Muscle layer of duodenum (tissue), 2 donors: Measurements from ENCODE around the gene CRACR2A.

Source experiments
- H3K27ac ChIP-seq: one replicate; pipeline ENCODE4 v1.7.0; 2013; ENCODE audit warnings: mild to moderate bottlenecking, low read length
- H3K27me3 ChIP-seq: one replicate; pipeline ENCODE4 v1.7.0; 2013; ENCODE audit warnings: low read depth, mild to moderate bottlenecking, control low read depth, low read length
- H3K36me3 ChIP-seq, 2 donors: one replicate each; pipeline ENCODE4 v1.7.0; 2013; ENCODE audit warnings: low read length in 2 of 2, control low read depth in 1 of 2, mild to moderate bottlenecking in 1 of 2; ENCODE audit not compliant: insufficient read depth in 2 of 2, control insufficient read depth in 1 of 2
- H3K4me1 ChIP-seq, 2 donors: one replicate each; pipeline ENCODE4 v1.7.0; 2013; ENCODE audit warnings: low read length in 2 of 2, mild to moderate bottlenecking in 2 of 2, control low read depth in 1 of 2, moderate library complexity in 1 of 2; ENCODE audit not compliant: insufficient read depth in 2 of 2, control insufficient read depth in 1 of 2
- H3K4me3 ChIP-seq, 2 donors: one replicate each; pipeline ENCODE4 v1.7.0; 2013; ENCODE audit warnings: low read length in 2 of 2, low read depth in 1 of 2, mild to moderate bottlenecking in 1 of 2
- H3K9me3 ChIP-seq, 2 donors: one replicate each; pipeline ENCODE4 v1.7.0; 2013; ENCODE audit warnings: low read length in 2 of 2, control low read depth in 1 of 2, mild to moderate bottlenecking in 1 of 2; ENCODE audit not compliant: control insufficient read depth in 1 of 2
- donor health status: healthy.

The CRACR2A gene

GRCh38 chr12:3627336-3627735 is 125.6 kb downstream of the CRACR2A start:
- Histone ChIP-seq H3K36me3 (peaks cover 0 to 28% of the 10 kb centered on the region in 2 donors), H3K9me3 (no peaks in the 10 kb centered on the region), H3K27ac (no peak overlapping the region), H3K27me3 (no peaks in the 10 kb centered on the region), H3K4me1 (peaks cover 0 to 6% of the 10 kb centered on the region in 2 donors), H3K4me3 (no peak overlapping the region)

GRCh38 chr12:3624273-3624672 is 128.6 kb downstream of the CRACR2A start:
- no peaks in the 10 kb centered on the region for H3K27me3 ChIP-seq
- peaks cover 0 to 6% of the 10 kb centered on the region in 2 donors for H3K4me1 ChIP-seq
- H3K36me3 ChIP-seq: peaks cover 0 to 19% of the 10 kb centered on the region in 2 donors
- no peak overlapping the region for H3K4me3 ChIP-seq
- H3K9me3 ChIP-seq: no peaks in the 10 kb centered on the region
- no peak overlapping the region for H3K27ac ChIP-seq

GRCh38 chr12:3622822-3623690 is 129.9 kb downstream of the CRACR2A start:
- Histone ChIP-seq H3K4me3 (no peak overlapping the region), H3K27ac (no peak overlapping the region), H3K27me3 (no peaks in the 10 kb centered on the region), H3K4me1 (peaks cover 0 to 6% of the 10 kb centered on the region in 2 donors), H3K36me3 (peaks cover 0 to 19% of the 10 kb centered on the region in 2 donors), H3K9me3 (no peaks in the 10 kb centered on the region)

GRCh38 chr12:3622021-3622821 is 130.7 kb downstream of the CRACR2A start:
- peaks cover 0 to 19% of the 10 kb centered on the region in 2 donors for H3K36me3 ChIP-seq
- no peak overlapping the region for H3K4me3 ChIP-seq
- no peaks in the 10 kb centered on the region for H3K9me3 ChIP-seq
- H3K4me1 ChIP-seq: peaks cover 0 to 6% of the 10 kb centered on the region in 2 donors
- H3K27me3 ChIP-seq: no peaks in the 10 kb centered on the region
- H3K27ac ChIP-seq: no peak overlapping the region

GRCh38 chr12:3620856-3621255 is 132.1 kb downstream of the CRACR2A start:
- peaks cover 0 to 12% of the 10 kb centered on the region in 2 donors for H3K36me3 ChIP-seq
- peaks cover 0 to 6% of the 10 kb centered on the region in 2 donors for H3K4me1 ChIP-seq
- H3K9me3 ChIP-seq: no peaks in the 10 kb centered on the region
- H3K4me3 ChIP-seq: no peak overlapping the region
- no peaks in the 10 kb centered on the region for H3K27me3 ChIP-seq
- H3K27ac ChIP-seq: no peak overlapping the region

- H3K4me1 ChIP-seq: peaks cover 0 to 2% of the 10 kb centered on the region in 2 donors
- no peaks in the 10 kb centered on the region for H3K27me3 ChIP-seq
- no peak overlapping the region for H3K27ac ChIP-seq
Measured at GRCh38 chr12:3617565-3617964, 135.3 kb downstream of the CRACR2A start.

GRCh38 chr12:3615862-3616261 is 137.0 kb downstream of the CRACR2A start:
- Histone ChIP-seq H3K4me3 (no peak overlapping the region), H3K4me1 (peaks cover 0 to 5% of the 10 kb centered on the region in 2 donors), H3K9me3 (no peaks in the 10 kb centered on the region), H3K27me3 (no peaks in the 10 kb centered on the region), H3K27ac (no peak overlapping the region), H3K36me3 (peaks cover 4 to 10% of the 10 kb centered on the region in 2 donors)

More at GRCh38 chr12:3617565-3617964, 135.3 kb downstream of the CRACR2A start:
- Histone ChIP-seq H3K4me3 (no peak overlapping the region), H3K9me3 (no peaks in the 10 kb centered on the region), H3K36me3 (peaks cover 4 to 10% of the 10 kb centered on the region in 2 donors)

- H3K4me1 ChIP-seq: peaks cover 0 to 5% of the 10 kb centered on the region in 2 donors
- no peak overlapping the region for H3K4me3 ChIP-seq
- peaks cover 4 to 10% of the 10 kb centered on the region in 2 donors for H3K36me3 ChIP-seq
Measured at GRCh38 chr12:3614806-3615466, 138.0 kb downstream of the CRACR2A start.

GRCh38 chr12:3613641-3614395 is 139.1 kb downstream of the CRACR2A start:
- Histone ChIP-seq H3K27ac (no peak overlapping the region), H3K4me3 (no peak overlapping the region), H3K27me3 (no peaks in the 10 kb centered on the region), H3K4me1 (peaks cover 0 to 5% of the 10 kb centered on the region in 2 donors), H3K36me3 (peaks cover 4 to 10% of the 10 kb centered on the region in 2 donors), H3K9me3 (peaks cover 0 to 7% of the 10 kb centered on the region in 2 donors)

More at GRCh38 chr12:3614806-3615466, 138.0 kb downstream of the CRACR2A start:
- H3K27me3 ChIP-seq: no peaks in the 10 kb centered on the region
- H3K27ac ChIP-seq: no peak overlapping the region
- H3K9me3 ChIP-seq: no peaks in the 10 kb centered on the region

- no peaks in the 10 kb centered on the region for H3K27me3 ChIP-seq
- peaks cover 4 to 10% of the 10 kb centered on the region in 2 donors for H3K36me3 ChIP-seq
- H3K27ac ChIP-seq: no peak overlapping the region
- peaks cover 0 to 5% of the 10 kb centered on the region in 2 donors for H3K4me1 ChIP-seq
- peaks cover 0 to 7% of the 10 kb centered on the region in 2 donors for H3K9me3 ChIP-seq
- H3K4me3 ChIP-seq: no peak overlapping the region
Measured at GRCh38 chr12:3611860-3612703, 140.8 kb downstream of the CRACR2A start.
